Mucosa of gallbladder (tissue), 1 donor: ENCODE data around the gene ALK. TPM values are rescaled to one million over a fixed set of nuclear protein-coding genes. Genes with fewer than 3 reads are reported as not detected.
"Not testable (repeated sequence)": the region's sequence is repeated elsewhere in the genome, so short reads cannot be mapped to it uniquely, and the experiment has no call there.

Source experiments
- DNase-seq: peaks from one replicate; pipeline ENCODE4 v3.0.0-alpha.2; 2020; ENCODE audit warnings: low spot score
- total RNA-seq: library from RNA; stranded (reverse); gene quantifications from one replicate; pipeline ENCODE4 v1.2.1, GENCODE V29; 2021
- donor health status: DM: no; HTN: no; CAD: no.

ALK gene
- total RNA-seq, 1 donor from 2014 or later = 0.20 TPM

GRCh38 chr2:29250977-29251376 is 670.4 kb downstream of the ALK start:
- no peak for DNase-seq

GRCh38 chr2:29249666-29250253 is 671.6 kb downstream of the ALK start:
- no peak for DNase-seq

- DNase-seq = no peak
Observed at GRCh38 chr2:29247336-29247914, 674.0 kb downstream of the ALK start.

- no peak for DNase-seq
Observed at GRCh38 chr2:29246383-29247300, 674.7 kb downstream of the ALK start.

GRCh38 chr2:29245742-29246382 is 675.5 kb downstream of the ALK start:
- no peak for DNase-seq

- not testable (repeated sequence) for DNase-seq
Observed at GRCh38 chr2:29245035-29245741, 676.2 kb downstream of the ALK start.

GRCh38 chr2:29242621-29243375 is 678.6 kb downstream of the ALK start:
- no peak for DNase-seq

- no peak for DNase-seq
Observed at GRCh38 chr2:29241955-29242565, 679.3 kb downstream of the ALK start.

GRCh38 chr2:29241341-29241740 is 680.0 kb downstream of the ALK start:
- DNase-seq = no peak

- DNase-seq = no peak
Observed at GRCh38 chr2:29240601-29241000, 680.8 kb downstream of the ALK start.

GRCh38 chr2:29239209-29239960 is 682.0 kb downstream of the ALK start:
- no peak for DNase-seq

- DNase-seq = no peak
Observed at GRCh38 chr2:29238497-29238896, 682.9 kb downstream of the ALK start.

GRCh38 chr2:29236074-29236473 is 685.3 kb downstream of the ALK start:
- no peak for DNase-seq

GRCh38 chr2:29235411-29235810 is 686.0 kb downstream of the ALK start:
- no peak for DNase-seq

GRCh38 chr2:29233428-29233827 is 688.0 kb downstream of the ALK start:
- no peak for DNase-seq

- no peak for DNase-seq
Observed at GRCh38 chr2:29232041-29232440, 689.3 kb downstream of the ALK start.

- DNase-seq = no peak
Observed at GRCh38 chr2:29229640-29230039, 691.7 kb downstream of the ALK start.

GRCh38 chr2:29228947-29229346 is 692.4 kb downstream of the ALK start:
- DNase-seq = no peak

- DNase-seq = no peak
Observed at GRCh38 chr2:29227935-29228675, 693.3 kb downstream of the ALK start.
